HCT116 (cell line): Measurements from ENCODE around the gene P2RY12. TPM values are rescaled to one million over a fixed set of nuclear protein-coding genes. Genes with fewer than 3 reads are reported as not detected.
A peak's percentile ranks its signal among the peaks of the same experiment; 100 is the strongest.

Source experiments
- ATAC-seq: fragments of 200-7000 bp; cut with Tn5 transposase; 2 replicates; pipeline ENCODE4 v1.9.1; 2020; ENCODE audit warnings: mild to moderate bottlenecking, moderate library complexity
- BruUV-seq: library from RNA; stranded (reverse); fragments of 400-500 nt; replicated peaks from 2 replicates; lab custom pipeline; 2021; lab: Mats Ljungman, UMichigan
- CTCF ChIA-PET: fragments of 300-600 bp; sonication (Branson Sonifier 250); formaldehyde crosslinking; loops from one replicate; lab custom pipeline; 2021; ENCODE audit warnings: antibody characterized with exemption; lab: Charles Lee
- POLR2A ChIA-PET: fragments of 300-600, 350-600 bp; sonication (Branson Sonifier 250); formaldehyde crosslinking; loops from one replicate; lab custom pipeline; 2021; ENCODE audit warnings: antibody characterized with exemption; lab: Charles Lee
- RAD21 ChIA-PET, 2 experiments: fragments of 300-600 bp; sonication (Branson Sonifier 250); formaldehyde crosslinking; loops; one replicate each; lab custom pipeline; 2023; ENCODE audit warnings: low total read pairs in 2 of 2; ENCODE audit not compliant: uncharacterized antibody in 2 of 2, unreplicated experiment in 2 of 2, low non-redundant PET in 1 of 2; lab: Charles Lee
- DNase-seq: peaks from one replicate; pipeline ENCODE4 v3.0.0-alpha.2; 2010; ENCODE audit warnings: low read depth, low spot score
- H2AFZ ChIP-seq: fragments of 200-600 bp; shearing (Covaris generic), sonication (generic); 2 replicates; pipeline ENCODE4 v1.6.1; 2017; ENCODE audit warnings: low read depth, mixed run types, mixed read lengths, antibody characterized with exemption, low read length; ENCODE audit not compliant: poor library complexity, severe bottlenecking
- H3K27ac ChIP-seq: 2 replicates; pipeline ENCODE4 v1.5.1; 2012; ENCODE audit warnings: low read depth, low read length
- H3K27me3 ChIP-seq: fragments of 200-600 bp; sonication (generic); 2 replicates; pipeline ENCODE4 v1.6.1; 2016; ENCODE audit warnings: mixed run types, low read length, mixed read lengths; ENCODE audit not compliant: insufficient read depth
- H3K36me3 ChIP-seq, 2 experiments: fragments of 200-500 bp in 1 of 2; fragments of 200-600 bp in 1 of 2; sonication (Bioruptor generic) in 1 of 2; sonication (generic) in 1 of 2; 2 replicates each; pipeline versions ENCODE4 v1.5.1 to v1.6.1; 2014 to 2016; ENCODE audit warnings: low read length in 2 of 2, inconsistent platforms in 1 of 2, mixed read lengths in 1 of 2, mixed run types in 1 of 2; ENCODE audit not compliant: insufficient read depth in 2 of 2, control insufficient read depth in 1 of 2
- H3K4me1 ChIP-seq, 2 experiments: fragments of 200-600 bp in 1 of 2; sonication (generic) in 1 of 2; 2 replicates each; pipeline versions ENCODE4 v1.5.1 to v1.6.1; 2012 to 2017; ENCODE audit warnings: low read length in 2 of 2, inconsistent platforms in 1 of 2, mild to moderate bottlenecking in 1 of 2, mixed read lengths in 1 of 2, mixed run types in 1 of 2, moderate library complexity in 1 of 2; ENCODE audit not compliant: insufficient read depth in 2 of 2, control insufficient read depth in 1 of 2
- H3K4me2 ChIP-seq: fragments of 200-600 bp; sonication (generic); 2 replicates; pipeline ENCODE4 v1.6.1; 2017; ENCODE audit warnings: mixed run types, low read length, mixed read lengths
- H3K4me3 ChIP-seq, 2 experiments: fragments of 200-600 bp in 1 of 2; sonication (generic) in 1 of 2; replicated peaks in 1 of 2; 2 replicates each; pipeline ENCODE4 v1.5.1; 2011 to 2016; ENCODE audit warnings: low read length in 2 of 2, control low read depth in 1 of 2, low read depth in 1 of 2, mild to moderate bottlenecking in 1 of 2, mixed read lengths in 1 of 2, mixed run types in 1 of 2
- H3K79me2 ChIP-seq: fragments of 200-600 bp; sonication (generic); 2 replicates; pipeline ENCODE4 v1.6.1; 2017; ENCODE audit warnings: mild to moderate bottlenecking, mixed run types, low read length, moderate library complexity, mixed read lengths; ENCODE audit not compliant: insufficient read depth
- H3K9ac ChIP-seq: fragments of 200-600 bp; sonication (generic); 2 replicates; pipeline ENCODE4 v1.6.1; 2016; ENCODE audit warnings: low read length, mixed read lengths
- H3K9me2 ChIP-seq: fragments of 200-600 bp; sonication (generic), shearing (Covaris generic); 2 replicates; pipeline ENCODE4 v1.6.1; 2017; ENCODE audit warnings: mixed run types, mild to moderate bottlenecking, moderate library complexity; ENCODE audit not compliant: insufficient read depth
- H3K9me3 ChIP-seq, 2 experiments: fragments of 200-500 bp in 1 of 2; fragments of 200-600 bp in 1 of 2; sonication (Bioruptor generic) in 1 of 2; sonication (generic) in 1 of 2; 2 replicates each; pipeline ENCODE4 v1.6.1; 2014 to 2017; ENCODE audit warnings: low read length in 2 of 2, mixed read lengths in 2 of 2, inconsistent platforms in 1 of 2, low read depth in 1 of 2, mild to moderate bottlenecking in 1 of 2, mixed run types in 1 of 2, moderate library complexity in 1 of 2; ENCODE audit not compliant: control insufficient read depth in 1 of 2, insufficient read depth in 1 of 2
- H4K20me1 ChIP-seq: fragments of 200-600 bp; sonication (generic), shearing (Covaris generic); 2 replicates; pipeline ENCODE4 v1.6.1; 2017; ENCODE audit warnings: mixed run types, mild to moderate bottlenecking, moderate library complexity; ENCODE audit not compliant: insufficient read depth
- ATF3 ChIP-seq: IDR thresholded peaks from 2 replicates; pipeline ENCODE4 v1.6.1; 2012
- CBX3 ChIP-seq: IDR thresholded peaks from 2 replicates; pipeline ENCODE4 v1.6.1; 2012; ENCODE audit warnings: low read depth
- CEBPB ChIP-seq: IDR thresholded peaks from 2 replicates; pipeline ENCODE4 v1.6.1; 2012; ENCODE audit warnings: low read depth
- EGR1 ChIP-seq: IDR thresholded peaks from 2 replicates; pipeline ENCODE4 v1.6.1; 2012; ENCODE audit warnings: low read depth
- ELF1 ChIP-seq: IDR thresholded peaks from 2 replicates; pipeline ENCODE4 v1.6.1; 2012; ENCODE audit warnings: low read depth, borderline replicate concordance
- EZH2 ChIP-seq: fragments of 200-600 bp; sonication (generic); IDR thresholded peaks from 2 replicates; pipeline ENCODE4 v1.6.1; 2017; ENCODE audit warnings: antibody characterized with exemption, mixed run types
- EZH2phosphoT487 ChIP-seq: fragments of 200-600 bp; IDR thresholded peaks from 2 replicates; pipeline ENCODE4 v1.6.1; 2018; ENCODE audit warnings: antibody characterized with exemption, borderline replicate concordance
- FOSL1 ChIP-seq: IDR thresholded peaks from 2 replicates; pipeline ENCODE4 v1.6.1; 2012; ENCODE audit warnings: low read depth
- JUND ChIP-seq: IDR thresholded peaks from 2 replicates; pipeline ENCODE4 v1.6.1; 2012
- MAX ChIP-seq: IDR thresholded peaks from 2 replicates; pipeline ENCODE4 v1.6.1; 2012
- POLR2A ChIP-seq: IDR thresholded peaks from 2 replicates; pipeline ENCODE4 v1.7.0; 2011; ENCODE audit warnings: borderline replicate concordance; ENCODE audit not compliant: insufficient read depth, insufficient read length; ENCODE audit errors: extremely low read depth
- POLR2AphosphoS5 ChIP-seq: IDR thresholded peaks from 2 replicates; pipeline ENCODE4 v1.6.1; 2011; ENCODE audit warnings: mild to moderate bottlenecking, low read depth, low read length, moderate library complexity
- RAD21 ChIP-seq: IDR thresholded peaks from 2 replicates; pipeline ENCODE4 v1.6.1; 2012; ENCODE audit warnings: low read depth, mild to moderate bottlenecking
- SIN3A ChIP-seq: IDR thresholded peaks from 2 replicates; pipeline ENCODE4 v1.6.1; 2012; ENCODE audit warnings: low read depth
- SP1 ChIP-seq: IDR thresholded peaks from 2 replicates; pipeline ENCODE4 v1.6.1; 2012; ENCODE audit warnings: low read depth
- SRF ChIP-seq: IDR thresholded peaks from 2 replicates; pipeline ENCODE4 v1.6.1; 2012; ENCODE audit warnings: low read depth
- TCF7L2 ChIP-seq: IDR thresholded peaks from 2 replicates; pipeline ENCODE4 v1.7.0; 2011; ENCODE audit warnings: borderline replicate concordance, inconsistent platforms; ENCODE audit not compliant: insufficient read depth, insufficient read length; ENCODE audit errors: extremely low read depth
- YY1 ChIP-seq: IDR thresholded peaks from 2 replicates; pipeline ENCODE4 v1.6.1; 2011; ENCODE audit warnings: low read length, low read depth, moderate library complexity, mild to moderate bottlenecking; ENCODE audit not compliant: insufficient replicate concordance; ENCODE audit errors: extremely low read depth
- ZFX ChIP-seq: fragments of 450-650 bp; IDR thresholded peaks from 2 replicates; pipeline ENCODE4 v1.6.1; 2017
- ZNF274 ChIP-seq: fragments of 200-500 bp; sonication (Bioruptor generic); IDR thresholded peaks from 2 replicates; pipeline ENCODE4 v1.6.1; 2014; ENCODE audit warnings: mild to moderate bottlenecking, low read depth, low read length, inconsistent platforms
- intact Hi-C: fragments of 100-400 bp; cut with micrococcal nuclease; formaldehyde crosslinking; loops from 2 replicates; pipeline ENCODE4 v1.10.0; 2022
- total RNA-seq: library from RNA; stranded (reverse); gene quantifications from one replicate; pipeline ENCODE4 v1.2.1, GENCODE V29; 2021; ENCODE audit not compliant: unreplicated experiment
- TF ChIP-seq, protein P1 (sequence below), 3 experiments: fragments of 200-600 bp in 1 of 3; sonication (generic) in 1 of 3; IDR thresholded peaks in 2 of 3; conservative IDR thresholded peaks in 1 of 3; 2 replicates each; pipeline ENCODE4 v1.5.1; 2012 to 2017; ENCODE audit warnings: low read depth in 2 of 3, low read length in 2 of 3, antibody characterized with exemption in 1 of 3, borderline replicate concordance in 1 of 3, control low read depth in 1 of 3, mild to moderate bottlenecking in 1 of 3, mixed read lengths in 1 of 3, mixed run types in 1 of 3, moderate library complexity in 1 of 3; ENCODE audit not compliant: insufficient read depth in 1 of 3
- TF ChIP-seq, protein P2 (sequence below): IDR thresholded peaks from 2 replicates; pipeline ENCODE4 v1.6.1; 2011; ENCODE audit warnings: mild to moderate bottlenecking, low read length, moderate library complexity; ENCODE audit not compliant: insufficient replicate concordance; ENCODE audit errors: extremely low read depth

The P2RY12 gene
- total RNA-seq, 1 experiment from 2014 or later, result not detected

- Histone ChIP-seq H3K27me3 (no peaks in the 10 kb centered on the region), H3K9ac (no peak overlapping the region), H3K9me2 (no peaks in the 10 kb centered on the region), H4K20me1 (no peaks in the 10 kb centered on the region), H3K4me3 (no peak overlapping the region), H3K27ac (no peak overlapping the region), H3K36me3 (no peaks in the 10 kb centered on the region), H2AFZ (peak overlapping the region; percentile 22), H3K4me1 (peaks cover 15 to 22% of the 10 kb centered on the region in 2 experiments), H3K79me2 (no peaks in the 10 kb centered on the region), H3K9me3 (no peaks in the 10 kb centered on the region), H3K4me2 (peak overlapping the region; percentile 66)
- BruUV-seq, result no TSS peak
- ATAC-seq, result peak; percentile 60
- ChIA-PET RAD21 (interaction anchor here in 1 of 2 experiments (0.7 kb wide), 1 partner anchor 439 kb away, joined by 3 read pairs; no protein-coding TSS in a partner anchor), CTCF (interaction anchor here (0.6 to 2.0 kb wide), 12 partner anchors 9 to 511 kb away, joined by 3 to 10 read pairs (median 4); partner anchors contain the start of gene GPR87), POLR2A (no interaction called here)
- intact Hi-C loops, result loop anchor here (1.0 kb wide), 2 partner anchors 22 to 37 kb away; no protein-coding TSS in a partner anchor
- no peak for DNase-seq
- TF ChIP-seq CBX3 (no peak), EZH2 (no peak), YY1 (no peak), EZH2phosphoT487 (no peak), TCF7L2 (no peak), MAX (no peak), ZNF274 (no peak), ATF3 (no peak), SP1 (no peak), POLR2A (no peak), JUND (no peak), CEBPB (0 out of 2 replicates have a peak, but pooled peaks have one; percentile 19), ELF1 (no peak), SRF (no peak), FOSL1 (no peak), ZFX (no peak), SIN3A (no peak), POLR2AphosphoS5 (no peak), EGR1 (no peak), RAD21 (peak; percentile 66)
- TF ChIP-seq, protein P1, sequence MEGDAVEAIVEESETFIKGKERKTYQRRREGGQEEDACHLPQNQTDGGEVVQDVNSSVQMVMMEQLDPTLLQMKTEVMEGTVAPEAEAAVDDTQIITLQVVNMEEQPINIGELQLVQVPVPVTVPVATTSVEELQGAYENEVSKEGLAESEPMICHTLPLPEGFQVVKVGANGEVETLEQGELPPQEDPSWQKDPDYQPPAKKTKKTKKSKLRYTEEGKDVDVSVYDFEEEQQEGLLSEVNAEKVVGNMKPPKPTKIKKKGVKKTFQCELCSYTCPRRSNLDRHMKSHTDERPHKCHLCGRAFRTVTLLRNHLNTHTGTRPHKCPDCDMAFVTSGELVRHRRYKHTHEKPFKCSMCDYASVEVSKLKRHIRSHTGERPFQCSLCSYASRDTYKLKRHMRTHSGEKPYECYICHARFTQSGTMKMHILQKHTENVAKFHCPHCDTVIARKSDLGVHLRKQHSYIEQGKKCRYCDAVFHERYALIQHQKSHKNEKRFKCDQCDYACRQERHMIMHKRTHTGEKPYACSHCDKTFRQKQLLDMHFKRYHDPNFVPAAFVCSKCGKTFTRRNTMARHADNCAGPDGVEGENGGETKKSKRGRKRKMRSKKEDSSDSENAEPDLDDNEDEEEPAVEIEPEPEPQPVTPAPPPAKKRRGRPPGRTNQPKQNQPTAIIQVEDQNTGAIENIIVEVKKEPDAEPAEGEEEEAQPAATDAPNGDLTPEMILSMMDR (IDR thresholded peaks at IDR 0.05 in 2 of 3, conservative IDR thresholded peaks at IDR 0.05 in 1 of 3; ENCODE audit: borderline replicate concordance in 1 of 3, insufficient read depth in 1 of 3, low read depth in 2 of 3, low read length in 2 of 3), result peak; percentile 43 to 73 (median 63); a peak in 4 of 6 replicates
- TF ChIP-seq, protein P2, sequence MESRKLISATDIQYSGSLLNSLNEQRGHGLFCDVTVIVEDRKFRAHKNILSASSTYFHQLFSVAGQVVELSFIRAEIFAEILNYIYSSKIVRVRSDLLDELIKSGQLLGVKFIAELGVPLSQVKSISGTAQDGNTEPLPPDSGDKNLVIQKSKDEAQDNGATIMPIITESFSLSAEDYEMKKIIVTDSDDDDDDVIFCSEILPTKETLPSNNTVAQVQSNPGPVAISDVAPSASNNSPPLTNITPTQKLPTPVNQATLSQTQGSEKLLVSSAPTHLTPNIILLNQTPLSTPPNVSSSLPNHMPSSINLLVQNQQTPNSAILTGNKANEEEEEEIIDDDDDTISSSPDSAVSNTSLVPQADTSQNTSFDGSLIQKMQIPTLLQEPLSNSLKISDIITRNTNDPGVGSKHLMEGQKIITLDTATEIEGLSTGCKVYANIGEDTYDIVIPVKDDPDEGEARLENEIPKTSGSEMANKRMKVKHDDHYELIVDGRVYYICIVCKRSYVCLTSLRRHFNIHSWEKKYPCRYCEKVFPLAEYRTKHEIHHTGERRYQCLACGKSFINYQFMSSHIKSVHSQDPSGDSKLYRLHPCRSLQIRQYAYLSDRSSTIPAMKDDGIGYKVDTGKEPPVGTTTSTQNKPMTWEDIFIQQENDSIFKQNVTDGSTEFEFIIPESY, result no peak
Measured at GRCh38 chr3:151327571-151328198, 56.9 kb downstream of the P2RY12 start.
